Measurements from ENCODE around the gene FASN. TPM values are rescaled to one million over a fixed set of nuclear protein-coding genes. Genes with fewer than 3 reads are reported as not detected.
A peak's percentile ranks its signal among the peaks of the same experiment; 100 is the strongest.

Gene FASN
- polyA plus RNA-seq, 1 donor, result 34.7 TPM

- H3K36me3 ChIP-seq (ENCODE audit: control insufficient read depth, insufficient read depth, low read length), result peaks cover 73% of the 10 kb centered on the region
- H3K27me3 ChIP-seq (ENCODE audit: control insufficient read depth, insufficient read depth, low read length), result no peaks in the 10 kb centered on the region
- H3K4me3 ChIP-seq (ENCODE audit: low read length), result no peak overlapping the region
- H3K4me1 ChIP-seq (ENCODE audit: control insufficient read depth, insufficient read depth, low read length), result peaks cover 3% of the 10 kb centered on the region
- peaks cover 4% of the 10 kb centered on the region for H3K9me3 ChIP-seq (ENCODE audit: control insufficient read depth, low read depth, low read length)
- no CpG with 5 or more reads among the region's 22 CpGs for WGBS (ENCODE audit: insufficient coverage, low lambda C conversion rate)
- DNase-seq, result no peak
- H3K27ac ChIP-seq (ENCODE audit: low read length), result no peak overlapping the region
These were observed 16.1 kb downstream of the FASN start for GRCh38 chr17:82081966-82082365.

DNA sequence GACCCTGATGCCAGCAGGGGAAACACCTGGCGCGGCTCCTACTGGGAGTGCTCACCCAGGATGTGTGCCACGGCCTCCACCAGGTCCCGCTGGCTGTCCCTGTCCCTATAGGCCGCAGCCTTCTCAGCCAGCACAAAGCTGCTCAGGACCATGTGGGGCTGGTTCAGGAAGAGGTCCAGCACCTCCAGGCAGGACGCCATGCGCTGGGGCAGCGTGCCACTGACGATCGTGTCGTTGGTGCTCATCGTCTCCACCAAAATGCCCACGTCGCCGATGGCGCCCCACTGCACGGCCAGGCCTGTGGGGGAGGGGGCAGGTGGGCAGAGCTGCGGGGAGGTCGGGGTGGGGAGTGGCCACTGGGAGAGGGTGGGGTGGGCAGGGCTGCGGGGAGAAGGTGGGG lies 16.5 kb downstream of the FASN start:
- peaks cover 4% of the 10 kb centered on the region for H3K9me3 ChIP-seq (ENCODE audit: control insufficient read depth, low read depth, low read length)
- H3K27ac ChIP-seq (ENCODE audit: low read length), result no peak overlapping the region
- peaks cover 69% of the 10 kb centered on the region for H3K36me3 ChIP-seq (ENCODE audit: control insufficient read depth, insufficient read depth, low read length)
- no peak for DNase-seq
- peaks cover 3% of the 10 kb centered on the region for H3K4me1 ChIP-seq (ENCODE audit: control insufficient read depth, insufficient read depth, low read length)
- H3K27me3 ChIP-seq (ENCODE audit: control insufficient read depth, insufficient read depth, low read length), result no peaks in the 10 kb centered on the region
- no peak overlapping the region for H3K4me3 ChIP-seq (ENCODE audit: low read length)
- WGBS (ENCODE audit: insufficient coverage, low lambda C conversion rate), result no CpG with 5 or more reads among the region's 20 CpGs

DNA sequence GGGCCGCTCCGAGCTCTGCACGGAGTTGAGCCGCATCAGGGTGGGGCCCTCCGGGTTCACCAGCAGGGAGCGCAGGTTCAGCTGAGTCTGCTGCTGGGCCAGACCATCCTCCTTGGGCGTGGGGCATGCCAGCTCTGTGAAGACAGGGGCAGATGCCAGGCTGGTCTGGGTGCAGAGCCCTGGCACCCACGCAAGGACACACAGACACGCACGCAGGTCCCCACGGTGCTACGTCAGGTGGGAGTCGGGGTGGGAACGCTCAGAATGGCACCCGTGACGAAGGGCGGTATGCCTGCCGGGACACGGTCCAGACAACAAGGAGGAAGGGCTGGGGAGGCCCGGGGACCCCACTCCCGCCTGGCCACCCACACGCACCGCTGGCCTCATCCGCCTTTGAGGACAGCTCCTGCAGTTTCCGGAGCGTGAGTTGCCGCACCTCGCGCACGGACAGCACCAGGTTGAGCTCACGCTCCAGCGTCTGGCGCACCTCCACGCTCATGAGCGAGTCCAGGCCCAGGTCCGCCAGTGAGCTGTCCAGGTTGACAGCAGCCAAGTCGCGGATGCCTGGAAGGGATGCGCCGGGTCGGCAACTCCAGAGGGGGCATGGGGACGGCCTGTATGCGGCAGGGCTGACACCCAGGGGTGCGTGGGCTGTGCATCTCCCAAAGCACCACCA lies 17.1 kb downstream of the FASN start:
- Histone ChIP-seq H3K4me1 (ENCODE audit: control insufficient read depth, insufficient read depth, low read length) (peaks cover 3% of the 10 kb centered on the region), H3K4me3 (ENCODE audit: low read length) (no peak overlapping the region), H3K27me3 (ENCODE audit: control insufficient read depth, insufficient read depth, low read length) (no peaks in the 10 kb centered on the region), H3K36me3 (ENCODE audit: control insufficient read depth, insufficient read depth, low read length) (peaks cover 63% of the 10 kb centered on the region), H3K27ac (ENCODE audit: low read length) (no peak overlapping the region), H3K9me3 (ENCODE audit: control insufficient read depth, low read depth, low read length) (peaks cover 4% of the 10 kb centered on the region)
- WGBS (ENCODE audit: insufficient coverage, low lambda C conversion rate), result no CpG with 5 or more reads among the region's 44 CpGs
- DNase-seq, result no peak

DNA sequence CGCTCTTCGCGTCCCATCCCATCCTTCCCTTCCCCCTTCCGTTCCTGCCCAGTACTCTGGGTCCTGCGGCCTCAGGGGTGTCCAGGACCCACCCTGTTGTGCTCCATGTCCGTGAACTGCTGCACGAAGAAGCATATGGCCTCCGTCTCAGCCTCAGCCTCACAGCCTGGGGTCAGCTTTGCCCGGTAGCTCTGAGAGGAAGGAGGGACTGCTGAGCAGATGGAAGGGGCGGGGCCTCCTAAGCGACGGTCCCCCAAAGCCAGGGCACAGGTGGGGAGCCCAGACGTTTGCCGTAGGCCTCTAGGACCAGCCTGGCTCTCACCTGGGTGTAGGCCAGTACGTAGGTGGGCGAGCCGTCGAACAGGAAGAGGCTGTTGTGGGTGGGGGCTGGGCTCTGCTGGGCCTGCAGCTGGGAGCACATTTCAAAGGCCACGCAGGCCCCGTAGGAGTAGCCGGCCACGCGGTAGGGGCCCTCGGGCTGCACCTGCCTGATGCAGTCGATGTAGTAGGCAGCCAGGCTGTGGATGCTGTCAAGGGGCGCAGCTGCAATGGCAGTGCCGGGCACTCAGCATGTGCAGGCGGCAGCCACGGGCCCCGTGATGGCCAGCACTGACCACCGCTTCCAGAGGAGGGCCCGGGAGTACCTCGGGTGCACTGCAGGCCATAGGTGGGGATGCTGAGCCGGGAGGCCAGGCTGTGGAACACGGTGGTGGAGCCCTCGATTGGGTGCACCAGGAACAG lies 17.8 kb downstream of the FASN start:
- H3K9me3 ChIP-seq (ENCODE audit: control insufficient read depth, low read depth, low read length), result peaks cover 4% of the 10 kb centered on the region

GRCh38 chr17:82079001-82079677 lies 18.9 kb downstream of the FASN start:
- peaks cover 46% of the 10 kb centered on the region for H3K36me3 ChIP-seq (ENCODE audit: control insufficient read depth, insufficient read depth, low read length)
- no peak overlapping the region for H3K4me3 ChIP-seq (ENCODE audit: low read length)
- DNase-seq, result no peak

More for the DNA sequence above, 17.8 kb downstream of the FASN start:
- H3K27ac ChIP-seq (ENCODE audit: low read length), result no peak overlapping the region
- H3K36me3 ChIP-seq (ENCODE audit: control insufficient read depth, insufficient read depth, low read length), result peaks cover 56% of the 10 kb centered on the region
- no peaks in the 10 kb centered on the region for H3K27me3 ChIP-seq (ENCODE audit: control insufficient read depth, insufficient read depth, low read length)
- peaks cover 3% of the 10 kb centered on the region for H3K4me1 ChIP-seq (ENCODE audit: control insufficient read depth, insufficient read depth, low read length)
- no CpG with 5 or more reads among the region's 36 CpGs for WGBS (ENCODE audit: insufficient coverage, low lambda C conversion rate)
- no peak overlapping the region for H3K4me3 ChIP-seq (ENCODE audit: low read length)
- no peak for DNase-seq

DNA sequence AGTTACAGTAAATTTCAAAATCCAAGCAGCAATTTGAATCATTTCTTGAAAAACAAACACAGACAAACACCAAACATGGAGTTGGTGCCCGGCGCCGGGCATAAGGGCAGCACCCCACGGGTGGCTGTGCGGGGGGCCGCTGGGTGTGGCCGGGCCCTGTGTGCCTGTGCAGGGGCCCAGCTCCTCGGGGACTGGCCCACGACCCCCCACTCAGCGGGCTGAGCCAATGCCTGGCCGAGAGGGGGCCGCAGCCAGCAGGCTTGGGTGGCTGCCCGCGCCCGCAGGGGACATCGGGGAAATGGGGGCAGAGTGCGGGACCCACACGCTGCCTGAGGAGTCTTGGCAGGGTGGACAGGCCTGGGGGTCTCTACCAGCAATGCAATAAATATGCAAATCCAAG lies 19.6 kb downstream of the FASN start:
- Histone ChIP-seq H3K4me1 (ENCODE audit: control insufficient read depth, insufficient read depth, low read length) (peaks cover 3% of the 10 kb centered on the region), H3K27ac (ENCODE audit: low read length) (no peak overlapping the region), H3K9me3 (ENCODE audit: control insufficient read depth, low read depth, low read length) (peaks cover 4% of the 10 kb centered on the region), H3K27me3 (ENCODE audit: control insufficient read depth, insufficient read depth, low read length) (no peaks in the 10 kb centered on the region), H3K4me3 (ENCODE audit: low read length) (no peak overlapping the region), H3K36me3 (ENCODE audit: control insufficient read depth, insufficient read depth, low read length) (peaks cover 40% of the 10 kb centered on the region)
- no CpG with 5 or more reads among the region's 18 CpGs for WGBS (ENCODE audit: insufficient coverage, low lambda C conversion rate)
- no peak for DNase-seq

More at GRCh38 chr17:82079001-82079677, 18.9 kb downstream of the FASN start:
- WGBS (ENCODE audit: insufficient coverage, low lambda C conversion rate), result no CpG with 5 or more reads among the region's 47 CpGs
- Histone ChIP-seq H3K9me3 (ENCODE audit: control insufficient read depth, low read depth, low read length) (peaks cover 4% of the 10 kb centered on the region), H3K27ac (ENCODE audit: low read length) (no peak overlapping the region), H3K27me3 (ENCODE audit: control insufficient read depth, insufficient read depth, low read length) (no peaks in the 10 kb centered on the region), H3K4me1 (ENCODE audit: control insufficient read depth, insufficient read depth, low read length) (peaks cover 3% of the 10 kb centered on the region)

DNA sequence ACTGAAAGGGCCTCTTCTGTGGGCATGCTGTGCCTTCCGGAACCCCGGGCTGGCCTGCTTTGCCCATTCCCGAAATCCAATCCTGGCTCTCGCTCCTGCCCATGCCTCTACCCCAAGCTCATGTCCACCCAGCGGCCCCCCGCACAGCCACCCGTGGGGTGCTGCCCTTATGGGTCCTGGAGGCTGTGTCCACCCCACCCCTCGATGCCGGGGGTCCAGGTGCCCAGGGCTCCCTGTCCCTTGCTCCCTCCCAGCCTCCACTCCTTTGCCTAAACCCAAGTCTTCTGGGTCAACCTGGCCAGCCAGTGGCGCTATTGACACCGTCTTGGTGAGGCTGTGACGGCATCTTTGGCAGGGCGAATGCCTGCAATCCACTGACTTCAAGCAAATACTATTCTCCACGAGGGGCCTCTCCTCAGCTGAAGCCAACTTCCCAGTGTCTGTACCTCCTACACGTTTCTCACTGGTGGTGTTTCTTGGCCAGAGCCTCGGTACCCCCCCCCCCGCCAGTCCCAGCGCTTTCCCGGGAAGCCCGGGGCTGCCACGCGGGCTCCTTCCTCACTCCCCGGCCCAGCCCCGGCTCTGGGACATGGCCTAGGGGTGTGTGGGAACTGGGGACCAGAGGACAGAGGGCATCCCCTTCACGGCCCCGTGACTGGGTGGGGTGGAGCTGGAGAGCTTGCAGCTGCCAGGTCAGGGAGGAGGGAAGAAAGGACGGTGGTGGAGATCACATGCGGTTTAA lies 20.2 kb downstream of the FASN start:
- no CpG with 5 or more reads among the region's 28 CpGs for whole genome bisulfite sequencing (ENCODE audit: insufficient coverage, low lambda C conversion rate)
- peak in 1 of 2 donors; percentile 75 for DNase-seq
- Histone ChIP-seq H3K4me1 (ENCODE audit: control insufficient read depth, insufficient read depth, low read length) (peaks cover 3% of the 10 kb centered on the region), H3K9me3 (ENCODE audit: control insufficient read depth, low read depth, low read length) (peaks cover 4% of the 10 kb centered on the region), H3K27ac (ENCODE audit: low read length) (no peak overlapping the region), H3K36me3 (ENCODE audit: control insufficient read depth, insufficient read depth, low read length) (peaks cover 33% of the 10 kb centered on the region), H3K27me3 (ENCODE audit: control insufficient read depth, insufficient read depth, low read length) (no peaks in the 10 kb centered on the region), H3K4me3 (ENCODE audit: low read length) (no peak overlapping the region)

- Histone ChIP-seq H3K27ac (ENCODE audit: low read length) (no peak overlapping the region), H3K4me1 (ENCODE audit: control insufficient read depth, insufficient read depth, low read length) (peaks cover 3% of the 10 kb centered on the region), H3K27me3 (ENCODE audit: control insufficient read depth, insufficient read depth, low read length) (no peaks in the 10 kb centered on the region), H3K36me3 (ENCODE audit: control insufficient read depth, insufficient read depth, low read length) (peaks cover 25% of the 10 kb centered on the region), H3K4me3 (ENCODE audit: low read length) (no peak overlapping the region), H3K9me3 (ENCODE audit: control insufficient read depth, low read depth, low read length) (peaks cover 4% of the 10 kb centered on the region)
- no peak for DNase-seq
- WGBS (ENCODE audit: insufficient coverage, low lambda C conversion rate), result 100% methylated on average over 4 of the region's 21 CpGs
These were observed 21.0 kb downstream of the FASN start for GRCh38 chr17:82076785-82077591.

GRCh38 chr17:82076018-82076784 lies 21.8 kb downstream of the FASN start:
- Histone ChIP-seq H3K4me3 (ENCODE audit: low read length) (no peak overlapping the region), H3K4me1 (ENCODE audit: control insufficient read depth, insufficient read depth, low read length) (peaks cover 3% of the 10 kb centered on the region), H3K27me3 (ENCODE audit: control insufficient read depth, insufficient read depth, low read length) (no peaks in the 10 kb centered on the region), H3K9me3 (ENCODE audit: control insufficient read depth, low read depth, low read length) (peaks cover 4% of the 10 kb centered on the region), H3K27ac (ENCODE audit: low read length) (no peak overlapping the region), H3K36me3 (ENCODE audit: control insufficient read depth, insufficient read depth, low read length) (peaks cover 21% of the 10 kb centered on the region)
- no CpG with 5 or more reads among the region's 25 CpGs for WGBS (ENCODE audit: insufficient coverage, low lambda C conversion rate)
- no peak for DNase-seq

All from large intestine (tissue), 3 donors.